Bronchus fibroblast of lung (primary cell): ENCODE data around the gene PKIB. TPM values are rescaled to one million over a fixed set of nuclear protein-coding genes. Genes with fewer than 3 reads are reported as not detected.

Source experiments
- total RNA-seq: library from RNA; depleted of rRNA; stranded (reverse); fragments of >200 nt; gene quantifications from 2 replicates; pipeline ENCODE4 v1.2.3, GENCODE V29; 2015

The PKIB gene
- total RNA-seq = 0.59 and 1.7 TPM in 2 replicates

GRCh38 chr6:122609881-122610689, at the start of gene PKIB:
TSS of gene PKIB (plus strand) at chr6:122610405. CDS start at chr6:122717795, 107,390 bp downstream.

Other genes with a start within 250 kb of the PKIB start
- 11.8 and 14.1 TPM in 2 replicates for gene HSF2, start 210.8 kb upstream of the PKIB start, total RNA-seq
- 69.9 and 79.9 TPM in 2 replicates for gene SERINC1, start 138.6 kb upstream of the PKIB start, total RNA-seq
- gene FABP7, start 169.3 kb downstream of the PKIB start, total RNA-seq = not detected in 2 replicates
- gene SMPDL3A, start 178.9 kb downstream of the PKIB start, total RNA-seq = 4.2 and 5.0 TPM in 2 replicates